Uterus (tissue), 2 donors: ENCODE measurements around the gene LYST.

Experiments used
- POLR2A ChIP-seq, 2 donors: fragments of 450-650 bp; IDR thresholded peaks; one replicate each; pipeline ENCODE4 v1.6.1; 2016; ENCODE audit warnings: antibody characterized with exemption in 2 of 2, mild to moderate bottlenecking in 1 of 2, moderate library complexity in 1 of 2
- TF ChIP-seq, protein P1 (sequence below), 4 experiments: fragments of 200-600 bp in 2 of 4; fragments of 450-650 bp in 2 of 4; sonication (generic) in 2 of 4; IDR thresholded peaks; one replicate each; pipeline ENCODE4 v1.5.1; 2016 to 2019; ENCODE audit warnings: antibody characterized with exemption in 4 of 4, mild to moderate bottlenecking in 2 of 4, moderate library complexity in 1 of 4

DNA sequence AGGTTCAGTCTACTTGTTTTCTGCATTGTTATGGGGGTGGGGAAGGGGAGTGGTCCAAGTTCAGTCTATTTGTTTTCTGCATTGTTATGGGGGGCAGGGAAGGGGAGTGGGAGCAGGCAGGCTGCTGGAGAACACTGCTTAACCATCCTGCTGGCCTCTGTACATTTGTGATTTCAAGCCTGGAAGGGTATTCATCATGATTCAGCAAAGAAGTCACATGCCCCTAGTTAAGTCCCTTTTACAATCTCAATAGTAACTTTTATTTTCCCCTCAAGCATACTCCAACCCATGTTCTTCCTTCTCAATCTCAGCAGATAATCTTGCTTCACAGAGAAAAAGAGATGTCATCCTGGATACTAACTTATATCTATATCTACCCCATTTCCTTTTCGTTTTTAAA lies 7.9 kb downstream of the LYST start:
- TF ChIP-seq, protein P1, sequence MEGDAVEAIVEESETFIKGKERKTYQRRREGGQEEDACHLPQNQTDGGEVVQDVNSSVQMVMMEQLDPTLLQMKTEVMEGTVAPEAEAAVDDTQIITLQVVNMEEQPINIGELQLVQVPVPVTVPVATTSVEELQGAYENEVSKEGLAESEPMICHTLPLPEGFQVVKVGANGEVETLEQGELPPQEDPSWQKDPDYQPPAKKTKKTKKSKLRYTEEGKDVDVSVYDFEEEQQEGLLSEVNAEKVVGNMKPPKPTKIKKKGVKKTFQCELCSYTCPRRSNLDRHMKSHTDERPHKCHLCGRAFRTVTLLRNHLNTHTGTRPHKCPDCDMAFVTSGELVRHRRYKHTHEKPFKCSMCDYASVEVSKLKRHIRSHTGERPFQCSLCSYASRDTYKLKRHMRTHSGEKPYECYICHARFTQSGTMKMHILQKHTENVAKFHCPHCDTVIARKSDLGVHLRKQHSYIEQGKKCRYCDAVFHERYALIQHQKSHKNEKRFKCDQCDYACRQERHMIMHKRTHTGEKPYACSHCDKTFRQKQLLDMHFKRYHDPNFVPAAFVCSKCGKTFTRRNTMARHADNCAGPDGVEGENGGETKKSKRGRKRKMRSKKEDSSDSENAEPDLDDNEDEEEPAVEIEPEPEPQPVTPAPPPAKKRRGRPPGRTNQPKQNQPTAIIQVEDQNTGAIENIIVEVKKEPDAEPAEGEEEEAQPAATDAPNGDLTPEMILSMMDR (IDR thresholded peaks at IDR 0.05) = no peak
- TF ChIP-seq POLR2A (IDR thresholded peaks at IDR 0.05) = no peak
